Testis (tissue), 3 donors: Measurements from ENCODE around the gene MRS2. TPM values are rescaled to one million over a fixed set of nuclear protein-coding genes. Genes with fewer than 3 reads are reported as not detected.

Source experiments
- DNase-seq: peaks from one replicate; pipeline ENCODE4 v3.0.0-alpha.2; 2019
- H3K27ac ChIP-seq, 2 donors: fragments of 200-600 bp; sonication (generic); one replicate each; pipeline ENCODE4 v1.5.1; 2019
- H3K27me3 ChIP-seq: fragments of 200-600 bp; sonication (generic); one replicate; pipeline ENCODE4 v1.5.1; 2019
- H3K36me3 ChIP-seq: fragments of 200-600 bp; sonication (generic); one replicate; pipeline ENCODE4 v1.5.1; 2017; ENCODE audit warnings: low read depth; ENCODE audit errors: missing control alignments
- H3K4me1 ChIP-seq: fragments of 200-600 bp; sonication (generic); one replicate; pipeline ENCODE4 v1.5.1; 2019
- H3K4me3 ChIP-seq, 2 donors: fragments of 200-600 bp; sonication (generic); one replicate each; pipeline ENCODE4 v1.5.1; 2017 to 2019
- H3K9me3 ChIP-seq: fragments of 200-600 bp; sonication (generic); one replicate; pipeline ENCODE4 v1.5.1; 2017
- POLR2A ChIP-seq: fragments of 450-650 bp; IDR thresholded peaks from one replicate; pipeline ENCODE4 v1.6.1; 2017; ENCODE audit warnings: antibody characterized with exemption, mild to moderate bottlenecking, moderate library complexity
- WGBS, 2 donors: methylation state at CpG; one replicate each; pipeline ENCODE4 v1.1.5; 2018; 5-methylcytosine and 5-hydroxymethylcytosine counted together
- intact Hi-C: fragments of 100-400 bp; cut with DNase I; formaldehyde crosslinking; loops from one replicate; pipeline ENCODE4 v1.15.1; 2023; ENCODE audit warnings: low total_unique reads
- polyA plus RNA-seq: library from polyadenylated mRNA; stranded (reverse); fragments of 350-450 nt; fragmentation: Illumina TruSeq; extraction: RNeasy Lipid Tissue Mini Kit (QIAGEN cat#74804); gene quantifications from one replicate; pipeline ENCODE4 v1.2.3, GENCODE V29; 2014; ENCODE audit warnings: low read depth, low replicate concordance; ENCODE audit not compliant: insufficient read depth
- total RNA-seq, 2 donors: library from RNA; depleted of rRNA; stranded (reverse); fragments of >200 nt; gene quantifications; one replicate each; pipeline ENCODE4 v1.2.3, GENCODE V29; 2016
- TF ChIP-seq, protein P1 (sequence below), 3 experiments: fragments of 450-650 bp in 2 of 3; fragments of 200-600 bp in 1 of 3; sonication (generic) in 1 of 3; IDR thresholded peaks; one replicate each; pipeline ENCODE4 v1.5.1; 2016 to 2019; ENCODE audit warnings: antibody characterized with exemption in 3 of 3, mild to moderate bottlenecking in 2 of 3, moderate library complexity in 1 of 3

The MRS2 gene
- total and polyA plus RNA-seq, 3 donors from 2014 or later = 16.6 to 27.6 (median 27.2) TPM

DNA sequence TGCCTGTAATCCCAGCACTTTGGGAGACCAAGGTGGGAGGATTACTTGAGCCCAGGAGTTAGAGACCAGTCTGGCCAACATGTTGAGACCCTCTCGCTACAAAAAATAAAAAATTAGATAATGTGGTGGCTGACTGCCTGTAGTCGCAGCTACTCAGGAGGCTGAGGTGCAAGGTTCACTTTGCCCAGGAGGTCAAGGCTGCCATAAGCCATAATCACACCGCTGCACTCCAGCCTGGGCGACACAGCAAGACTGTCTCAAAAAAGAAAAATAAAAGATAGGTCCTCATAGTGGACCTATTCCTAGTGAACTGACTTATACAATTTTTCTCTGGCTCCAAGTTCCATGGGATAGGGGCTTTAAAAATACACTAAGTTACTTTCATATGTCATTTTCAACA lies 41.9 kb downstream of the MRS2 start:
- no peak overlapping the region for H3K27ac ChIP-seq
- WGBS, 2 donors = 85 to 89% methylated on average over 4 of the region's 4 CpGs
- H3K36me3 ChIP-seq = no peaks in the 10 kb centered on the region
- TF ChIP-seq, protein P1, sequence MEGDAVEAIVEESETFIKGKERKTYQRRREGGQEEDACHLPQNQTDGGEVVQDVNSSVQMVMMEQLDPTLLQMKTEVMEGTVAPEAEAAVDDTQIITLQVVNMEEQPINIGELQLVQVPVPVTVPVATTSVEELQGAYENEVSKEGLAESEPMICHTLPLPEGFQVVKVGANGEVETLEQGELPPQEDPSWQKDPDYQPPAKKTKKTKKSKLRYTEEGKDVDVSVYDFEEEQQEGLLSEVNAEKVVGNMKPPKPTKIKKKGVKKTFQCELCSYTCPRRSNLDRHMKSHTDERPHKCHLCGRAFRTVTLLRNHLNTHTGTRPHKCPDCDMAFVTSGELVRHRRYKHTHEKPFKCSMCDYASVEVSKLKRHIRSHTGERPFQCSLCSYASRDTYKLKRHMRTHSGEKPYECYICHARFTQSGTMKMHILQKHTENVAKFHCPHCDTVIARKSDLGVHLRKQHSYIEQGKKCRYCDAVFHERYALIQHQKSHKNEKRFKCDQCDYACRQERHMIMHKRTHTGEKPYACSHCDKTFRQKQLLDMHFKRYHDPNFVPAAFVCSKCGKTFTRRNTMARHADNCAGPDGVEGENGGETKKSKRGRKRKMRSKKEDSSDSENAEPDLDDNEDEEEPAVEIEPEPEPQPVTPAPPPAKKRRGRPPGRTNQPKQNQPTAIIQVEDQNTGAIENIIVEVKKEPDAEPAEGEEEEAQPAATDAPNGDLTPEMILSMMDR (IDR thresholded peaks at IDR 0.05) = no peak
- TF ChIP-seq POLR2A = no peak
- DNase-seq = no peak
- no peak overlapping the region for H3K4me3 ChIP-seq
- no peaks in the 10 kb centered on the region for H3K9me3 ChIP-seq
- H3K27me3 ChIP-seq = no peaks in the 10 kb centered on the region
- intact Hi-C loops = no loop called here
- no peaks in the 10 kb centered on the region for H3K4me1 ChIP-seq

DNA sequence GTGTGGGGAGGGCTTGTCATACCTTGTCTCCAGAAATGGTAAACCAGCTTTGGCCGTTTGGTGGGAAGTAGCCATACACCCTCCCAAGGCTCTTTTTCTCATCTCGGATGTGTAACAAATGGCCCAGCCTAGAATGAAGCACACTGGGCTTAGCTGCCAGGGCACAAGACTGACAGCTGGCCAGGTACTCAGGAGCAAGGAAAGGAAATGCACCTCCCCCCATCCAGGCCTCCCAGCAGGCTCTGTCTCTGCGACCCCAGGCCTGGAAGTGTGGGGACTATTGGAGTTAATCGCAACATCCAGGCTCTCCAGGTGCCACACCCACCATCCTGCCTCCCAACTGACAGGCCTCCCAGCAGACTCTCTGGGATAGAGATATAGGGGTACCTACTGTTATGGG lies 43.0 kb downstream of the MRS2 start:
- WGBS, 2 donors = 76 to 94% methylated on average over 2 to 4 of the region's 4 CpGs
- no peak for DNase-seq
- Histone ChIP-seq H3K9me3 (no peaks in the 10 kb centered on the region), H3K36me3 (no peaks in the 10 kb centered on the region), H3K27me3 (no peaks in the 10 kb centered on the region), H3K27ac (no peak overlapping the region), H3K4me3 (no peak overlapping the region), H3K4me1 (no peaks in the 10 kb centered on the region)
- intact Hi-C loops = no loop called here
- TF ChIP-seq, protein P1 (IDR thresholded peaks at IDR 0.05) = no peak
- TF ChIP-seq POLR2A = no peak

DNA sequence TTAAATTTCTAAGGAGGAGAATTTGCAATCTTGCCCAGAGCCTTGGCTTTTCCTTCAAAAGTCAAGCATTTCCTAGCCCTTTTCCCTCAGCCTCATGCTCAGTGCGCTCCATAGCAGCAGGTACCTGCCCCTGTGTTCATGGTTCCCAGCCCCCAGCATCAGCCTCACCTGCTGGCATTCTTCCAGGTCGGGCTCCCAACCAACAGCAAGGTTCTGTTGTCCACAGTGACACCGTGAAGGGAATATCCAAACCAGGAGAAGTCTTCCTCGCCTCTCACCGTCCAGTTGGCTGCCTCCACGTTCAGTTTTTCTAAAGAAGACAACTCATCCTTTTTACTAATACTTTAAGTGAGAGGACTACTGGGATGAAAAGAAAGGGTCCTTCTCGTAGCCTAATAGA lies 43.9 kb downstream of the MRS2 start:
- Histone ChIP-seq H3K9me3 (no peaks in the 10 kb centered on the region), H3K27ac (no peak overlapping the region), H3K27me3 (no peaks in the 10 kb centered on the region), H3K4me3 (no peak overlapping the region), H3K4me1 (no peaks in the 10 kb centered on the region), H3K36me3 (no peaks in the 10 kb centered on the region)
- intact Hi-C loops = no loop called here
- DNase-seq = no peak
- WGBS, 2 donors = 90 to 92% methylated on average over 7 of the region's 7 CpGs
- TF ChIP-seq, protein P1 (IDR thresholded peaks at IDR 0.05) = no peak
- no peak for TF ChIP-seq POLR2A

DNA sequence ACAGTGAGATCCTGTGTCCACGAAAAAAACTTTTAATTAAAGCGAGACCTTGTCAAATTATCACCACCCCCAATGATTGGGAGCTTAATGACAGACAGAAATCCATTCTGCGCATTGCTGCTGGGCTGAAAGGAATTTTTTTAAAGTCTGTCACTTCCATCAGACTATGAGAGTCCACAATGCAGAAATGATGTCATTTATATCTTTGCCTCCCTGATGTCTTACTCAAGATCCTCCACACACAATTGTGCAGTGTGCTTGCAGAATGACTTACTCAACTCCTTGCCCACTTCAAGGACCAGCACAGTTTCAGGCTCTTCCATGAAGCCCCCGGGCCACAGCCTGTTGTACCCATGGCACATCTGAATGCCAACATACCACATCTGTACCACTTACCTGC lies 45.7 kb downstream of the MRS2 start:
- TF ChIP-seq, protein P1 (IDR thresholded peaks at IDR 0.05) = no peak
- TF ChIP-seq POLR2A = no peak
- no peak overlapping the region for H3K27ac ChIP-seq
- no peaks in the 10 kb centered on the region for H3K36me3 ChIP-seq
- intact Hi-C loops = no loop called here
- 65 to 85% methylated on average over 4 of the region's 4 CpGs for WGBS, 2 donors
- no peak for DNase-seq
- no peaks in the 10 kb centered on the region for H3K9me3 ChIP-seq
- H3K4me3 ChIP-seq = no peak overlapping the region
- no peaks in the 10 kb centered on the region for H3K27me3 ChIP-seq
- H3K4me1 ChIP-seq = no peaks in the 10 kb centered on the region

DNA sequence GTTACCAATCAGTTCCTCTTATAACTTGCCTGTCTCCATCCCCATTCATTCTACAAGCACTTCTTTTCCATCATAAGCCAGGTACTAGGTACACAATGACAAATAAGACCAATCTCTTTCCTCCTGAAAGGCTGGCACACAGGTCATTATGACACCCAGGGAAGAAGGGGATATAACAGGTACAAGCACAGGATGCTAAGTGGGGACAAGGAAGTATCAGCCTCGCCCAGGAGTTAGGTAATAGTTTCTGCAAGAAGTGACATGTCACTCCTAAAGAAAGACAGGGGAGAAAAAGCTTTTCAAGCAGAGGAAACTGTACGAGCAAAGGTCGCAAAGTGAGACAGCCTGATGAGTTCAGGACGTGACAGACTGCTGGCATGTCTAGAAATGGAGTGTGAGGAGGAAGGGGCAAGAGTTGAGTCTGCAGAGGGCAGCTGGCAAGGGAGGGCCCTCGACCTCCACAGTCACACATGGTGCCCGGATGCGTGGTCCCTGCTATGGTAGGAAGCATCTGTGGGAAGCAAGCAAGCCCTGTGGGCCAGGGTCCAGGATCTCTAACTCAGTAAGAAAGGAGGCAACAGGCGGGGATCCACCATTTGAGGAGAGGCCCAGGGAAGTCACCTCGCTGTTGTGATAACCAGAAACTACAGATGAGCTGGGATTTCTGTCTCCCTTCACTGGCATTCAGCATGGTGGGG lies 46.2 kb downstream of the MRS2 start:
- Histone ChIP-seq H3K27ac (no peak overlapping the region), H3K9me3 (no peaks in the 10 kb centered on the region), H3K27me3 (no peaks in the 10 kb centered on the region), H3K4me3 (no peak overlapping the region), H3K4me1 (no peaks in the 10 kb centered on the region), H3K36me3 (no peaks in the 10 kb centered on the region)
- TF ChIP-seq, protein P1 (IDR thresholded peaks at IDR 0.05) = no peak
- no peak for TF ChIP-seq POLR2A
- intact Hi-C loops = no loop called here
- WGBS, 2 donors = 68 to 88% methylated on average over 9 of the region's 9 CpGs
- no peak for DNase-seq
